ENCODE measurements around the gene GAPDH.

DNA sequence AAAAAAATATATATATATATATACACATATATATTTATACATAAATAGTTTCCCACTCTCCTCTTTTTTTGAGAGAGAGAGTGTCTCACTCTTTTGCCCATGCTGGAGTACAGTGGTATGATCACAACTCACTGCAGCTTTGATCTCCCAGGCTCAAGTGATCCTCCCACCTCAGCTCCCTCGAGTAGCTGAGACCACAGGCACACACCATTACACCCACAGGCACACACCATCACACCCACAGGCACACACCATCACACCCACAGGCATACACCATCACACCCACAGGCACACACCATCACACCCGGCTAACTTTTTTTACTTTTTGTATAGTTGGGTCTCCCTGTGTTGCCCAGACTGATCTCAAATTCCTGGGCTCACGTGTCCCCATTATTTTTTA, 14.1 kb upstream of the GAPDH start:
- TF ChIP-seq, protein P1, sequence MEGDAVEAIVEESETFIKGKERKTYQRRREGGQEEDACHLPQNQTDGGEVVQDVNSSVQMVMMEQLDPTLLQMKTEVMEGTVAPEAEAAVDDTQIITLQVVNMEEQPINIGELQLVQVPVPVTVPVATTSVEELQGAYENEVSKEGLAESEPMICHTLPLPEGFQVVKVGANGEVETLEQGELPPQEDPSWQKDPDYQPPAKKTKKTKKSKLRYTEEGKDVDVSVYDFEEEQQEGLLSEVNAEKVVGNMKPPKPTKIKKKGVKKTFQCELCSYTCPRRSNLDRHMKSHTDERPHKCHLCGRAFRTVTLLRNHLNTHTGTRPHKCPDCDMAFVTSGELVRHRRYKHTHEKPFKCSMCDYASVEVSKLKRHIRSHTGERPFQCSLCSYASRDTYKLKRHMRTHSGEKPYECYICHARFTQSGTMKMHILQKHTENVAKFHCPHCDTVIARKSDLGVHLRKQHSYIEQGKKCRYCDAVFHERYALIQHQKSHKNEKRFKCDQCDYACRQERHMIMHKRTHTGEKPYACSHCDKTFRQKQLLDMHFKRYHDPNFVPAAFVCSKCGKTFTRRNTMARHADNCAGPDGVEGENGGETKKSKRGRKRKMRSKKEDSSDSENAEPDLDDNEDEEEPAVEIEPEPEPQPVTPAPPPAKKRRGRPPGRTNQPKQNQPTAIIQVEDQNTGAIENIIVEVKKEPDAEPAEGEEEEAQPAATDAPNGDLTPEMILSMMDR (IDR thresholded peaks at IDR 0.05) = no peak
- no peak for TF ChIP-seq POLR2A (IDR thresholded peaks at IDR 0.05)

Measured in uterus (tissue), 2 donors.